Measurements from ENCODE around the gene NMUR1. TPM values are rescaled to one million over a fixed set of nuclear protein-coding genes. Genes with fewer than 3 reads are reported as not detected.

The NMUR1 gene
- total and polyA plus RNA-seq, 2 donors from 2014 or later, result 0.94 to 1.3 TPM

DNA sequence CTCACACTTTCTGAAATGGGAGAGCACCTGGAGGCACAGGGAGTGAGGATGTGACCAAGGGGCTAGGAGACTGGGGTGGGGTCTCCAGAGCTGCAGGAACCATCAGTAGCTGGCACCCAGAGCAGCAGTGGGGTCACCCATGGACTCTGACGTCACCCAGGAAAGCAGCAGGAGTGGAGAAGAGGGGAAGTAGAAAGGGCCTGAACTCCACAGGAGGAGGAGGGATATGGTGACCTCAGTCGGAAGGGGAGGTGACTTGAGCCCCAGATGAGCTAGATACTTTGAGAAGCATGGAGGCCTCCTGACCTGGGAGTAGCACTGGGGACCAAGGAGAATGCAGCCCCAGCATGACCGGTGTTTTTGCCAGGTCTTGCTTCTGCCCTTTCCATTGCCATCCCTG lies 8.8 kb downstream of the NMUR1 start:
- FAIRE-seq (no peak), DNase-seq (no peak)
- intact Hi-C loops (cut with DNase I), result no loop called here

DNA sequence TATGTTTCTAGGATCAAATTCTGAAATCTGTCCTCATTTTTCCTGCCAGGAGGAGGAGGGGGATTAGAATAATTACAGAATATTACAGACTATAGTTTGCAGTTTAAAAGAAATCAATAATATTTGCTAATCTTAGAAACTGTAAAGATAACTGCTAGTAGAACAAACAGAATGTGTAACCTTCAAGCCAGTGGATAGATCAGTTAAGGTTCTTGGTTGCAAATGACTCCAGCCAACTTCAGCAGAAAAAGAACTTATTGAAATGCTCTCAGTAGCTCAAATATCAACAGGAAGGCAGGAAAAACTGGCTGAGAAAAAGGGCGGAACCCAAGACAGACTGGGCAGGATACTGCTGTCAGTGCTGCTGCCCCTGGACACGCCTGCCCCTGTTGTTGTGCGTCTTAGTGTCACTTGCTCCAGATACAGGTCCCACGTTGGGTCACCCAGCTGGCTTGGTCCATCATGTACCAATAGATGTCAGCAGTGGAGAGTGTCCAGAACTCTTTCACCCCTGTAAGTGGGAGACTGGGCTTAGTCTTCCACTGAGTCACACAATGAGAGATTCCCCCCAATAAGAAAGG lies 10.2 kb downstream of the NMUR1 start:
- intact Hi-C loops (cut with DNase I), result no loop called here
- no peak for FAIRE-seq
- TF ChIP-seq, protein P1, sequence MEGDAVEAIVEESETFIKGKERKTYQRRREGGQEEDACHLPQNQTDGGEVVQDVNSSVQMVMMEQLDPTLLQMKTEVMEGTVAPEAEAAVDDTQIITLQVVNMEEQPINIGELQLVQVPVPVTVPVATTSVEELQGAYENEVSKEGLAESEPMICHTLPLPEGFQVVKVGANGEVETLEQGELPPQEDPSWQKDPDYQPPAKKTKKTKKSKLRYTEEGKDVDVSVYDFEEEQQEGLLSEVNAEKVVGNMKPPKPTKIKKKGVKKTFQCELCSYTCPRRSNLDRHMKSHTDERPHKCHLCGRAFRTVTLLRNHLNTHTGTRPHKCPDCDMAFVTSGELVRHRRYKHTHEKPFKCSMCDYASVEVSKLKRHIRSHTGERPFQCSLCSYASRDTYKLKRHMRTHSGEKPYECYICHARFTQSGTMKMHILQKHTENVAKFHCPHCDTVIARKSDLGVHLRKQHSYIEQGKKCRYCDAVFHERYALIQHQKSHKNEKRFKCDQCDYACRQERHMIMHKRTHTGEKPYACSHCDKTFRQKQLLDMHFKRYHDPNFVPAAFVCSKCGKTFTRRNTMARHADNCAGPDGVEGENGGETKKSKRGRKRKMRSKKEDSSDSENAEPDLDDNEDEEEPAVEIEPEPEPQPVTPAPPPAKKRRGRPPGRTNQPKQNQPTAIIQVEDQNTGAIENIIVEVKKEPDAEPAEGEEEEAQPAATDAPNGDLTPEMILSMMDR (IDR thresholded peaks at IDR 0.05; ENCODE audit: borderline replicate concordance, extremely low read depth, insufficient read depth), result no peak
- Histone ChIP-seq H3K36me3 (ENCODE audit: control insufficient read depth in 2 of 3, insufficient read depth in 3 of 3, low read length in 3 of 3) (no peaks in the 10 kb centered on the region), H3K27ac (ENCODE audit: low read depth in 2 of 2, low read length in 2 of 2) (no peak overlapping the region), H3K27me3 (ENCODE audit: control insufficient read depth, insufficient read depth, low read length) (no peaks in the 10 kb centered on the region), H3K9me3 (ENCODE audit: control insufficient read depth in 2 of 3, insufficient read depth in 1 of 3, low read length in 3 of 3) (no peaks in the 10 kb centered on the region), H3K9ac (ENCODE audit: low read length in 3 of 3) (no peak overlapping the region), H3K4me1 (ENCODE audit: control insufficient read depth in 2 of 3, insufficient read depth in 2 of 3, low read depth in 1 of 3, low read length in 3 of 3) (peaks cover 0 to 1% (median 0%) of the 10 kb centered on the region in 3 donors), H3K4me3 (ENCODE audit: low read length in 3 of 3) (no peak overlapping the region)
- no peak for DNase-seq

More for the DNA sequence above, 8.8 kb downstream of the NMUR1 start:
- no peak overlapping the region for H3K4me3 ChIP-seq (ENCODE audit: low read length in 3 of 3)
- no peaks in the 10 kb centered on the region for H3K36me3 ChIP-seq (ENCODE audit: control insufficient read depth in 2 of 3, insufficient read depth in 3 of 3, low read length in 3 of 3)
- H3K9me3 ChIP-seq (ENCODE audit: control insufficient read depth in 2 of 3, insufficient read depth in 1 of 3, low read length in 3 of 3), result no peaks in the 10 kb centered on the region
- TF ChIP-seq, protein P1 (IDR thresholded peaks at IDR 0.05; ENCODE audit: borderline replicate concordance, extremely low read depth, insufficient read depth), result no peak
- no peaks in the 10 kb centered on the region for H3K27me3 ChIP-seq (ENCODE audit: control insufficient read depth, insufficient read depth, low read length)
- no peak overlapping the region for H3K9ac ChIP-seq (ENCODE audit: low read length in 3 of 3)
- H3K27ac ChIP-seq (ENCODE audit: low read depth in 2 of 2, low read length in 2 of 2), result no peak overlapping the region
- no peaks in the 10 kb centered on the region for H3K4me1 ChIP-seq (ENCODE audit: control insufficient read depth in 2 of 3, insufficient read depth in 2 of 3, low read depth in 1 of 3, low read length in 3 of 3)

DNA sequence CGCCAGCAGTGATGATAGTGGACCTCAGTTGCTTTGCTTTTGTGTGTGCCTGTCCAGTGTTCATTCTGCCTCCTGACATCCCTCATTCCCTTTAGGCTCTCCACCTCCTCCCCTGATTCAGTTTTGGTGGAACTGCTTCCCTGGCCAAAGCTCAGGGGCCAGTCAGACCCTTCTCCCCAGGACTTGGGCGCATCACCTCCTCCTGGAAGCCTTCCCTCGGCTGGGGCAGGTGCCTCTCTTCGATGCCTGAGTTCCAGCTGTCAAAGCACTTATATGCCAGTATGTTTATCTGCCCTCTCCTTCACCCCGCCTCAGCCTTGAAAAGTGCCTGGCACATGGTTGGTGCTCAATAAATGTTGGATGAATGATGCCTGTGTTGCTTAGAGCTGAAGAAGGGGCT lies 11.5 kb downstream of the NMUR1 start:
- peaks cover 0 to 6% (median 0%) of the 10 kb centered on the region in 3 donors for H3K4me1 ChIP-seq (ENCODE audit: control insufficient read depth in 2 of 3, insufficient read depth in 2 of 3, low read depth in 1 of 3, low read length in 3 of 3)
- H3K4me3 ChIP-seq (ENCODE audit: low read length in 3 of 3), result no peak overlapping the region
- DNase-seq, result no peak
- intact Hi-C loops (cut with DNase I), result no loop called here
- H3K27ac ChIP-seq (ENCODE audit: low read depth in 2 of 2, low read length in 2 of 2), result no peak overlapping the region
- H3K9me3 ChIP-seq (ENCODE audit: control insufficient read depth in 2 of 3, insufficient read depth in 1 of 3, low read length in 3 of 3), result no peaks in the 10 kb centered on the region
- TF ChIP-seq, protein P1 (IDR thresholded peaks at IDR 0.05; ENCODE audit: borderline replicate concordance, extremely low read depth, insufficient read depth), result no peak
- H3K9ac ChIP-seq (ENCODE audit: low read length in 3 of 3), result no peak overlapping the region
- H3K27me3 ChIP-seq (ENCODE audit: control insufficient read depth, insufficient read depth, low read length), result no peaks in the 10 kb centered on the region
- H3K36me3 ChIP-seq (ENCODE audit: control insufficient read depth in 2 of 3, insufficient read depth in 3 of 3, low read length in 3 of 3), result no peaks in the 10 kb centered on the region
- FAIRE-seq, result no peak

DNA sequence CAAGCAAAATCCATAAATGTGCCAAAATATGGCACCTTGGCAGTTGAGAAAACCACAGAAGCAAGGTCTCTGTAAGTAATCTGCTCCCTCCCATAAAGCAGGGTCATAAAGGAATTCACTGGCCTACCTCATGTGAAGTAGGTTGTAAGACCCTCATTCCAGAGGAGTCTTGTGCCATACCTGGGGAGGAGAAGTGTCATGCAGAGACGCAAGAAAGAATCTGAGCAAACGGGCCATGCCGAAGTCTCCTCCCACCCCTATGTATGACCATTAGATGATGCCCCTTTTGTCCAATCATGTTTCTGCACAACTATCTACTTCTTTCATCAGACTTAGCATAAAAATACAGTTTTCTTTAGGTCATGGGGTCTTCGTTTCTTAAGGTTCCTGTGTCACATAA lies 14.6 kb downstream of the NMUR1 start:
- Histone ChIP-seq H3K27ac (ENCODE audit: low read depth in 2 of 2, low read length in 2 of 2) (no peak overlapping the region), H3K4me3 (ENCODE audit: low read length in 3 of 3) (no peak overlapping the region), H3K4me1 (ENCODE audit: control insufficient read depth in 2 of 3, insufficient read depth in 2 of 3, low read depth in 1 of 3, low read length in 3 of 3) (peaks cover 0 to 6% (median 0%) of the 10 kb centered on the region in 3 donors), H3K9me3 (ENCODE audit: control insufficient read depth in 2 of 3, insufficient read depth in 1 of 3, low read length in 3 of 3) (no peaks in the 10 kb centered on the region), H3K9ac (ENCODE audit: low read length in 3 of 3) (no peak overlapping the region), H3K36me3 (ENCODE audit: control insufficient read depth in 2 of 3, insufficient read depth in 3 of 3, low read length in 3 of 3) (no peaks in the 10 kb centered on the region), H3K27me3 (ENCODE audit: control insufficient read depth, insufficient read depth, low read length) (no peaks in the 10 kb centered on the region)
- no peak for FAIRE-seq
- intact Hi-C loops (cut with DNase I), result no loop called here
- peak in 1 of 5 donors; percentile 31 for DNase-seq
- TF ChIP-seq, protein P1 (IDR thresholded peaks at IDR 0.05; ENCODE audit: borderline replicate concordance, extremely low read depth, insufficient read depth), result no peak

Data from kidney (tissue), 14 donors.